GM23338 (cell line): ENCODE measurements around the gene CSN2.

Experiments used
- CTCF ChIP-seq, 2 experiments: fragments of 200-600 bp in 1 of 2; sonication (generic) in 1 of 2; conservative IDR thresholded peaks; 2 replicates each; pipeline versions ENCODE4 v1.5.1 to v1.6.1; 2016 to 2017; ENCODE audit warnings: antibody characterized with exemption in 2 of 2, low read depth in 2 of 2, mild to moderate bottlenecking in 2 of 2, moderate library complexity in 1 of 2
- JUNB ChIP-seq: IDR thresholded peaks from one replicate; pipeline ENCODE4 v1.6.1; 2016; ENCODE audit warnings: antibody characterized with exemption; ENCODE audit not compliant: unreplicated experiment
- TF ChIP-seq, protein P1 (sequence below): IDR thresholded peaks from one replicate; pipeline ENCODE4 v1.6.1; 2018; ENCODE audit warnings: antibody characterized with exemption; ENCODE audit not compliant: unreplicated experiment

GRCh38 chr4:69965628-69966027 is at the start of gene CSN2:
- TF ChIP-seq CTCF (conservative IDR thresholded peaks at IDR 0.05; ENCODE audit: low read depth in 2 of 2) (no peak), JUNB (no peak)
- TF ChIP-seq, protein P1, sequence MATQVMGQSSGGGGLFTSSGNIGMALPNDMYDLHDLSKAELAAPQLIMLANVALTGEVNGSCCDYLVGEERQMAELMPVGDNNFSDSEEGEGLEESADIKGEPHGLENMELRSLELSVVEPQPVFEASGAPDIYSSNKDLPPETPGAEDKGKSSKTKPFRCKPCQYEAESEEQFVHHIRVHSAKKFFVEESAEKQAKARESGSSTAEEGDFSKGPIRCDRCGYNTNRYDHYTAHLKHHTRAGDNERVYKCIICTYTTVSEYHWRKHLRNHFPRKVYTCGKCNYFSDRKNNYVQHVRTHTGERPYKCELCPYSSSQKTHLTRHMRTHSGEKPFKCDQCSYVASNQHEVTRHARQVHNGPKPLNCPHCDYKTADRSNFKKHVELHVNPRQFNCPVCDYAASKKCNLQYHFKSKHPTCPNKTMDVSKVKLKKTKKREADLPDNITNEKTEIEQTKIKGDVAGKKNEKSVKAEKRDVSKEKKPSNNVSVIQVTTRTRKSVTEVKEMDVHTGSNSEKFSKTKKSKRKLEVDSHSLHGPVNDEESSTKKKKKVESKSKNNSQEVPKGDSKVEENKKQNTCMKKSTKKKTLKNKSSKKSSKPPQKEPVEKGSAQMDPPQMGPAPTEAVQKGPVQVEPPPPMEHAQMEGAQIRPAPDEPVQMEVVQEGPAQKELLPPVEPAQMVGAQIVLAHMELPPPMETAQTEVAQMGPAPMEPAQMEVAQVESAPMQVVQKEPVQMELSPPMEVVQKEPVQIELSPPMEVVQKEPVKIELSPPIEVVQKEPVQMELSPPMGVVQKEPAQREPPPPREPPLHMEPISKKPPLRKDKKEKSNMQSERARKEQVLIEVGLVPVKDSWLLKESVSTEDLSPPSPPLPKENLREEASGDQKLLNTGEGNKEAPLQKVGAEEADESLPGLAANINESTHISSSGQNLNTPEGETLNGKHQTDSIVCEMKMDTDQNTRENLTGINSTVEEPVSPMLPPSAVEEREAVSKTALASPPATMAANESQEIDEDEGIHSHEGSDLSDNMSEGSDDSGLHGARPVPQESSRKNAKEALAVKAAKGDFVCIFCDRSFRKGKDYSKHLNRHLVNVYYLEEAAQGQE, result no peak
